SIG-M5 (cell line): ENCODE data around the gene CCSAP.

ENCODE experiments used
- DNase-seq: peaks from one replicate; lab custom pipeline; 2025; lab: John Stamatoyannopoulos, UW

CCSAP gene

DNA sequence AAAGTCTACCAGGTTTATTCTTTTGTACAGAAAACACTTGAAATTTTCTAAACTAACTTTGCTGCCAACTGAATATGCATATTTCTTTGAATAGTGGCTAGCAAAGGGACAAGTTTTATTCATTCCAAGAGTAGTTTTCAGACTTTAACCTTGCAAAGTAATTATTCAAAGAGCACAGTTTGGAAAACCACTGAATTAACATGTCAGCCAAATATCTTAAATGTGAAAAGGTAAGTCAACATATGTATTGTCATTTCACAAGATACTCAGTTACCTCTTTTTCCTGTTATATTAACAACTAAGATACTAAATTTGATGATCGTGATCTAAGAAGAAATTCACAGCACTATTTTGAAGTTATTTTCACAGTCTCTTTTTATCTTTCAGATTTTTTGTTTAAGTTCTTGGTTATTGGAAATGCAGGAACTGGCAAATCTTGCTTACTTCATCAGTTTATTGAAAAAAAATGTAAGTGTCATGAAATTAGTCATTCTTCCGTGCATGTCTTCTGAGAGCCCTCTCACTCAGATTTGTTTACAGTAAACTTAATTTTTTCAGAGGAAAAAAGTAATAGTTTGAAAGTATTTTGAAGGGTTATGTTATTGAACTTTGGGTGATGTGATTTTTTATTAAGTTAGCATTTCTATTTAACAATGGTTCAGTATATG, 56.6 kb downstream of the CCSAP start:
- DNase-seq, result no peak

DNA sequence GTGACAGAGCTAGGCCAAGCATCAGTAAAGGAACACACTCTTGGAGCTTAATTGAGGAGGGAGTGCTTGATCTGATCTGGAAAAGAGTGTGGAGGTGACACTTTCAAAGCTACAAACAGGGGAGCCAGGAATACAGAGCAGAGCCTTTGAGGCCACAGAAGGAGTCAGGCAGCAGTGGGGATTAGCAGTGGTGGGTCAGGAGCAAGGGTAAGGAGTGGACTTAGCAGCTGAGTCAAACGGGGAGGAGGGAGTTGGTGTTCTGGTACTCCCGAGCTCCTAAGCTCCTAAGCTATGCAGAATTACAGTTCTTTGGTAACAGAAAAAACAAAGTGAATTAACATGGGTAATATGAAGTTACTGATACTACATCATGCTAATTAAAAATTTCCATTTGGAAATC, 57.4 kb downstream of the CCSAP start:
- no peak for DNase-seq

DNA sequence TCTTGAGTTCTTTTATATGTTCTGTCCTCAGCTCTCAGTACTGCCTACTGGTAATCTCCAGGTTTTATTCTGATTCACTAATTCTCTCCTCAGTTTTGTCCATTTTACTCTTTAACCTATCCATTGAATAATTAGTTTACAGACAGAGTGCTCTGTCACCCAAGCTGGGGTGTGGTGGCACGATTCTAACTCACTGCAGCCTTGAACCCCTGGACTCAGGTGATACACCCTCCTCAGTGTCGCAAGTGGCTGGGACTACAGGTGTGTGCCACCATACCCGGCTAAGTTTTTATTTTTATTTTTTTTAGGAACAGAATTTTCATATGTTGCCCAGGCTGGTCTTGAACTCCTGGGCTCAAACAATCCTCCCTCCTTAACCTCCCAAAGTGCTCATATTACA, 58.0 kb downstream of the CCSAP start:
- DNase-seq, result no peak

DNA sequence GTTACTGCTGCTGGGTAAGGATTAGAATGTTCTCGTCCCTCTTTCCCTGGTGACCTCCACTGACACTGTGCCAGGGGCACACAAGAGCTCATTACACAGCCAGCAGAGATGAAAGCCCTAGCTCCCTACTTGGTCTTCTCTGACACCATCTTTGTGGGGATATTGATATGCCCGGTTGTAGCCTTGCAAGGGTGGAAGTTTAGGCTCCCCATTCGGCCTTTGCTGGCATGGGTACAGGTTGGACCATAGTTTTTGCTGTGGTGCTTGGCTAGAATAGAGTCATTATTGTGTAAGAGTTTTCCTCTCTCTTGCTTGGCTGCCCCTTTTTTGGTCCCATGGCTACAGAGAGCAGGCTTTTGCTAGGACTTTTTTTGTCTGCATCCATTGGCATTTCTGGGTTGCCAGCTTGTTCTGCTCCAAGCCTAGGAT, 59.6 kb downstream of the CCSAP start:
- no peak for DNase-seq

DNA sequence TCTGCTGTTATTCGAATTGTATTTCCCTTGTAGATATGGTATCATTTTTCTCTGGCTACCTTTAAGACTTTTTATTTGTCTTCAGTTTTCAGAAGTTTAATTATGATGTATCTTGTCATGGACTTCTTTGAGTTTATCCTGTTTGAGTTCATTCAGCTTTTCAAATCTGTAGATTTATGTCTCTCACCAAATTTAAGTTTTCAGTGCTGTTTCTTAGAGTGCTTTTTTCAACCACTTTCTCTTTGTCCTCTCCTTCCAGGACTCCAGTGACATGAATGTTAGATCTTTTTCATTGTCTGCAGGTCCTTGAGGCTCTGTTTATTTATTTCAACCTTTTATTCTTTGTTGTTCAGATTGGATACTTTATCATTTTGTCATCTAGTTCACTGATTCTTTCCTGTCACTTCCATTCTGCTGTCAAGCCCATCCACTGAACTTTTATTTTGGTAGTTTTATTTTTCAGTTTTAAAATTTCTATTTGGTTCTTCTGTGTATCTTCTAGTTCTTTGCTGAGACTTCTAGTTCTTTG, 60.5 kb downstream of the CCSAP start:
- DNase-seq, result no peak

DNA sequence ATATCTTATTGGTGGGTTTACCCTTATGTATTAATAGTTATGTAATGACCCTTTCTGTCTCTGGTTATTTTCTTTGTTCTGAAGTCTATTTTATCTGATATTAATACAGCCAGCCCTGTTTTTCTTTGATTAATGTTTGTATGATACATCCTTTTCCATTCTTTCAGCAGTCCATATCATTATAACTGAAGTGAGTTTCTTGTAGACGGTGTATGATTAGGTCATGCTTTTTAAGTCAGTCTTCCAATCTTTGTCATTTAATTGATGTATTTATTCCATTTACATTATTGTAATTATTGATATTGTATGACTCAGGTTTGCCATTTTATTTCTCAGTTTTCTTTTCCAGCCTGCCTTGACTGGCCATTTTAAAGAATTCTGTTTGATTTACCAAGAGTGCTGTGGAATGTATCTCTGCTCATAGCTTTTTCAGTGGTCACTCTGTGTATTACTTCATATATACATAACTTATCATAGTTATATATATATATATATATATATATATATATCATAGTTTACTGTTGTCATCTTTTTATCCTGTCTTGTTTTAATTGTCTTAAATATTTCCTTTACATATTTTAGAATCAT, 61.4 kb downstream of the CCSAP start:
- no peak for DNase-seq

DNA sequence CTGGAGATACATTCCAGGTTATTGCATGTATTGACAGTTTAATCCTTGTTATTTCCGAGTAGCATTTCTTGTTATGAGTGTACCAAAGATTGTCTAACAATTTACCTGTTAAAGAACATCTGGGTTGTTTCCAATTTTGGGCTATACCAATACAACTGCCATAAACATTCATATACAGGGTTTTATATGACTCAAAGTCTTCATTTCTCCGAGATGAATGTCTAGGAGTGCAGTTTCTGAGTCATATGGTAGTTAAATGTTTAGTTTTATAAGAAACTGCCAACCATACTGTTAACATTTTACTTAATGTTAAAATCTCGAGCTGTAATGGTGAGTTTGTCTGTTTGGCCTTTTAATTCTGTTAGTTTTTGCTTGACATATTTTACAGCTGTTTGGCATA, 61.9 kb downstream of the CCSAP start:
- DNase-seq, result no peak

DNA sequence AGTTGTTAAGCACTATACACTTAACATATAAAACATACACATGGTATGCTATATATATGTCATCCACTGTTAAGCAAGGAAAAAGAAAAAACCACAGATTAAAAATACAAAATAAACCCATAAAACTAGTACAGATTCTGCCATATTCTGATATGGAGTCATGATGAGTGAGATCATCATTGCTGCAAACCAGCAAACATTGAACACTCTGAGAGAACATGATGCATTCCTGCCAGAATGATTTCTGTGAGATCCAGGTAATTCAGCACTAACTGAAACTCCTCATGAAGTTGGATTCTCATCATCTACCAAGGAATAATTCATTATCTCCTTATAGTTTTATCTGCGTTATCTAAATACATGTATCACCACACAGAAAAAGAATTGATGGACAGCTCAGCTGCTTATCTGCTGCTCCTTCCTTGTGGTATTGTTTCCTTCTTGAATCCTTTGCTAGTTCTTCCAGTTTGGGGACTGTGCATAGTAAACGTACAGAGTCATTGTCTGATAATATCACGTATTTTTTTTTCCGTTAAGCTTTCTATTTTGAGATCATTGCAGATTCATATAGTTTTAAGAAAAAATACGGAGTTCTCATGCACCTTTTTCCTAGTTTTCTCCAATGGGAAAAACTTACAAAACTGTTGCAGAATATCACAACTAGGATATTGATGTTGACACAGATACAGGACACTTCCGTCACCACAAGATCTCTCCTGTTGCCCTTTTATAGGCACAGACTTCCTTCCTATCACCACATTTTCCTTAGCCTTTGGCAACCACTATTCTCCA, 62.6 kb downstream of the CCSAP start:
- no peak for DNase-seq

DNA sequence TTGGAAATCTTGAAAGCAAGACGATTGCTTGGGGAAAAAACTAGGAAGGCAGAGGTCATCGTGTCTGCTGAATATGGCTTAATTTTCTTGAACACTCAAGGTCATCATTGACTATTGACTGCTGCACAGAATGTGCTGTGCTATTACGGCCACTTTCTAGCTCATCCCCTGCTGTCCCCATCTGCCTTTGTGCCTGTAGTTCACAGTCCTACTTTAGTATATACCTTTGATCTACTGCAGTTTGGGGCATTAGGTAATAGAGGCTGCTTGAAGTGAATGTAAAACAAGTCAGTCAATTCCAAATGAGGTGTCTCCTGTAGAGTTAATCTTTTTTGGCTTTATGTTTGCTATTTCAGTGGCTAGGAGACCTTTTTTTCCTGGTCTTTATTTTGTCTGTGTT, 63.6 kb downstream of the CCSAP start:
- DNase-seq, result no peak

DNA sequence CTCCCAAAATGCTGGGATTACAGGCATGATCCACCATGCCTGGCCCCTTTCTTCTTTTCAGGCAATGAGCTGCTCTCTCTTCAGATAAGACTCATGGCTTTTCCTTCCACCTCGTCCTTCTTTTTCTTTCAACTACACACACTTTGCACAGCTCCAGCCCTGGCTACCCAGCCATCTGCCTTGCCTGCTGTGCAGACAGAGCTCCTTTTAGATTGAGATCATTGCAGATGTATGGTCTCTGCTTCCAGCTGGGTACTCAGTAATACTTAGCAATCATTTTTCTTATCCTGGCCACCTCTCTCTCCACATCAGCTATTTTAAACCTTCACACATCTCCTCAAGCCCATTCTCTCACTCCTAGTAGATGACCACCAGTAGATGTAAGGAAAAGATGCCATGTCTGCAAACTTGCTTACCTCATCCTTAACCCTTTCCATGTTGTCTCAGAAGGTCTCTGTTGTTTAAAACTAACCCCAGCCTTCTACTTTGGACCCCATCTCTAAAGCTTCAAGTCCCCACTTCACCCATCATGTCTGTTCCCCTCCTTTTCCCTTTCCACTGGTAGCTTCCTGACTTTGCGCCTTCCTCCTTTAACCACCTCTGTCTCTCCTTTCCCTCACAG, 64.6 kb downstream of the CCSAP start:
- no peak for DNase-seq

DNA sequence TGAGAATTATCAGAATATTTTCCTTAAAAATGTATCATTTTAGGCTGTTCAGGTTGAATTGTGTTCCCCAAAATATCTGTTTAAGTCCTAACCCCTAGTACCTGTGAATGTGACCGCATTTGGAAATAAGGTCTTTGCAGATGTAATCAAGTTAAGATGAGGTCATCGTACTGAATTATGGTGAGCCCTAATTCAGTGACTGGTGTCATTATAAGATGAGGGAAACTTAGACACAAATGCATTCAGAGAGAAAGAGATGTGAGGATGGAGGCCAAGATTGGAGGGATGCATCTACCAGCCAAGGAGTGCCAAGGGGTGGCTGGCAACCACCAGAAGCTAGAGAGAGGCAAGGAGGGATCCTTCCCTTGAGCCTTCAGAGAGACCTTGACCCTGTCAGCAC, 67.8 kb downstream of the CCSAP start:
- DNase-seq, result no peak

DNA sequence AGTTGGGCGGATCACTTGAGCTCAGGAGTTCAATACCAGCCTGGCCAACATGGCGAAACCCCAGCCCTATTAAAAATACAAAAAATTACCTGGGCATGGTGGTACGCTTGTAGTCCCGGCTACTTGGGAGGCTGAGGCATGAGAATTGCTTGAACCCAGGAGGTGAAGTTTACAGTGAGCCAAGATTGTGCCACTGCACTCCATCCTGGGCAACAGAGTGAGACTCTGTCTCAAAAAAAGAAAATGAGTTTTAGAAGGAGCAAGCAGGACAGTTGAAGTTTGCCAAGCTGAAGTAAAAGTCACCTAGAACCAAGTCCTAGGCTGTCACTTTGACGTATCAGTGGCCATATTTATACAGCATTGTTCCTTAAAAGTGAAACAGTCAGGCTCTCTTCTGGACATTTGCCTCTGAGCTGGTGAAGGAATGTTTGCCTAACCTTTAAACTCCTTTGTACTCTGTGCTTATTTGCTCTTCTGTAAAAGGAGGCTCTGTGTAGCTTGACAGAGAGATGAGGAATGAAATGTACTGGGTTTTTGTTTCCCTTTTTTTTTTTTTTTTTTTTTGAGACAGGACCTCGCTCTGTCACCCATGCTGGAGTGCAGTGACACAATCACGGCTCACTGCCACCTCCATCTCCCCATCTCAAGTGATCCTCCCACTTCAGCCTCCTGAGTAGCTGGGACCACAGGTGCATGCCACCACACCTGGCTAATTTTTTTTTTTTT, 69.2 kb downstream of the CCSAP start:
- DNase-seq, result no peak

DNA sequence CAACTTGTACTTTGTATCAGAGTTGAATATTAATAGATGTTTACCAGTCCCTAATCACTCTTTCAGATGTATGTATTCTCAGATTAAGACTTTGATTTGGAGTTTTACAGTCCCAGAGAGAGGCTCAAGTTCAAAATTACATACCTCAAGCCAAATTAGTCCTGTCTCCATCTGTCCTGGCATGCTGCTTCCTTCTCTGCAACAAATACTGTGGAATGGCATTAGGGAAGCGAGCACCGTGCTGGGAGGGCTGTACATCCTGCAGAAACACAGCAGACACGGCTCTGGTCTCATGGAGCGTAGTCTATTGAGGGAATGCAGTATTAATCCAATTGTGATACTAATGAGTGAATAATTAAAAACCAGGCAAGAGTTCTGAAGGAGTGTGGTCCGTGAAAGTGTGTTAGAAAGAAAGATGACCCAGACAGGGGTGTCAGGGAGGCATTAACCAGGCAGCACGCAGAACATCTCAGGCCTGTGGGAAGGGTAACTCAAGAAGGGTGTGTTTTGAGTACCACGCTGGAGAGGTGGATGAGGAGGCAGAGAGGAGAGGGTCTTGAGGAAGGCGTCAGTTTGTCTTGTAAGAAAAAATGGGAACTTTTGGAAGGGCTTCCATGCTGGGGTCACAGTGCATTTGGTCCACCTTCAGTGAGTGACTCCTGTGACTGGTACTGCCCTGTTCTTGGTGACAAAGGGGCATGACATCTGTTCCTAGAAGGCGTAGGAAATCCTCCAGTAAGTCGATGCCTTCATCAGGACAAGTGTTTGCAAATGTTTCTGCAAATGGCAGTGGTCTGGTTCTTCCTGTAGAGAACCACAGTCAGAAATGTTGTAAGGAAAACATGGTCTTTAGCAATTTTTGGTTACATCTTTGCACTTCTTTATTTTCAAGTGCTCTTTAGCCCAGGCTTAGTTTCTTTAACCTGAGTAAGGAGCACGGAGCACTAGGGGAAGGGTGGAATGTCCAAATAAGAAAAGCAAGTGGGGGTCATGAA, 70.4 kb downstream of the CCSAP start:
- DNase-seq, result no peak

DNA sequence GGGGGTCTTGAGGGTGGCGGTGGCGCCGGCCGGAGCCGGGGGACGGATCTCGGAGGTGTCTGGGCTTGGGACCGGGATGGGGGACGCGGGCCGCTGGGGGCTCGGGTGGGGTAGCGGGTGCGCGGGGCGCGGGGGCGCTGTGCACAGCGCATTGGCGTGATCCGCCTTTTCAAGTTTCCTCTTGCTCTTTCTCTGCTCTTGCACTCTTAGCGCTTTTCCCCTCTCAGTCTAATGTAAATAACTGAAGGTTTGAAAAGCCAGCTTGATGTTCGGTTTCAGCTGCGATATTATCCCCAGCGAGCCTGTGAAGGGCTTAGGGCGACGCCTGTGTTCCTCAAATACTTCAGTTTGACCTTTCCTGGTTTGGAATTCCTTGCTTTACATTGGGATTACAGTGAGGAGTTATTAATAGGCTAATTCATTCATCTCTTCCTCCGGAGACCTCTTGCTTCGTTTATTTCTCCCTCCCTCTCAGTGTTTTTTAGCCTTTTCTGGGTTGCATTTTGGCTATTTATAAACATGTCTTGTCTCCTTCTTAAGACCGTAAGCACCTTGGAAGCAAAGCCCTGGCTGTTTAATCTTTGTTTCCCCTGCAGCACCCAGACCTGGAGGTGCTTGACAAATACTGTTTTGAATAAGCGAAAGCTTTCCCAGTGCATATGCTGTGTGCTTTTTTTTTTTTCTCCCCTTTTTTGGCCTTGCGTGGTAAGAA, 71.2 kb downstream of the CCSAP start:
- no peak for DNase-seq
